Progenitor cell of endocrine pancreas (in vitro differentiated cells): Measurements from ENCODE around the gene FAM9C. TPM values are rescaled to one million over a fixed set of nuclear protein-coding genes. Genes with fewer than 3 reads are reported as not detected.
"Not testable (repeated sequence)": the region's sequence is repeated elsewhere in the genome, so short reads cannot be mapped to it uniquely, and the experiment has no call there.

ENCODE experiments used
- DNase-seq: peaks from one replicate; pipeline ENCODE4 v3.0.0; 2021; ENCODE audit warnings: low spot score; ENCODE audit not compliant: unreplicated experiment
- H3K27ac Mint-ChIP-seq: 2 replicates; pipeline ENCODE4 v1.8.0; 2021; ENCODE audit warnings: mild to moderate bottlenecking, moderate library complexity, mixed read lengths
- H3K27me3 Mint-ChIP-seq: 2 replicates; pipeline ENCODE4 v1.8.0; 2021; ENCODE audit warnings: mixed read lengths
- H3K36me3 Mint-ChIP-seq: 2 replicates; pipeline ENCODE4 v1.8.0; 2022; ENCODE audit warnings: mixed read lengths; ENCODE audit not compliant: insufficient read depth
- H3K4me1 Mint-ChIP-seq: 2 replicates; pipeline ENCODE4 v1.8.0; 2021; ENCODE audit warnings: low read depth, mixed read lengths
- H3K4me3 Mint-ChIP-seq: 2 replicates; pipeline ENCODE4 v1.8.0; 2021; ENCODE audit warnings: low read depth, mild to moderate bottlenecking, moderate library complexity, mixed read lengths
- H3K9me3 Mint-ChIP-seq: 2 replicates; pipeline ENCODE4 v1.8.0; 2021; ENCODE audit warnings: low read depth, mixed read lengths
- CTCF ChIP-seq: fragments of 200-600 bp; sonication (generic); IDR thresholded peaks from one replicate; pipeline ENCODE4 v1.5.0; 2021; ENCODE audit warnings: antibody characterized with exemption, mild to moderate bottlenecking; ENCODE audit not compliant: unreplicated experiment
- total RNA-seq: library from RNA; stranded (reverse); gene quantifications from 2 replicates; pipeline ENCODE4 v1.2.1, GENCODE V29; 2021

The FAM9C gene
- total RNA-seq, 1 donor from 2014 or later, result not detected

GRCh38 chrX:13022926-13023325 is 21.5 kb downstream of the FAM9C start:
- H3K27me3 Mint-ChIP-seq, result no peaks in the 10 kb centered on the region
- H3K4me1 Mint-ChIP-seq, result peaks cover 18% of the 10 kb centered on the region
- peaks cover 31% of the 10 kb centered on the region for H3K9me3 Mint-ChIP-seq
- no peaks in the 10 kb centered on the region for H3K36me3 Mint-ChIP-seq
- DNase-seq, result no peak
- TF ChIP-seq CTCF, result no peak
- H3K27ac Mint-ChIP-seq, result no peak overlapping the region
- H3K4me3 Mint-ChIP-seq, result no peak overlapping the region

- H3K27ac Mint-ChIP-seq, DNase-seq, H3K27me3 Mint-ChIP-seq, H3K4me3 Mint-ChIP-seq, H3K9me3 Mint-ChIP-seq, H3K36me3 Mint-ChIP-seq: not testable (repeated sequence)
- H3K4me1 Mint-ChIP-seq, result peaks cover 17% of the 10 kb centered on the region
Observed at GRCh38 chrX:13016731-13017130, 27.7 kb downstream of the FAM9C start.

GRCh38 chrX:13015536-13016236 is 28.7 kb downstream of the FAM9C start:
- no peak overlapping the region for H3K27ac Mint-ChIP-seq
- H3K36me3 Mint-ChIP-seq, result no peaks in the 10 kb centered on the region
- no peak overlapping the region for H3K4me3 Mint-ChIP-seq
- no peak for TF ChIP-seq CTCF
- no peaks in the 10 kb centered on the region for H3K27me3 Mint-ChIP-seq
- peaks cover 18% of the 10 kb centered on the region for H3K4me1 Mint-ChIP-seq
- DNase-seq, result no peak
- H3K9me3 Mint-ChIP-seq, result peaks cover 6% of the 10 kb centered on the region

- no peak overlapping the region for H3K27ac Mint-ChIP-seq
- no peak overlapping the region for H3K4me3 Mint-ChIP-seq
- H3K36me3 Mint-ChIP-seq, result no peaks in the 10 kb centered on the region
- no peaks in the 10 kb centered on the region for H3K27me3 Mint-ChIP-seq
- H3K9me3 Mint-ChIP-seq, result peaks cover 5% of the 10 kb centered on the region
- TF ChIP-seq CTCF, result no peak
- H3K4me1 Mint-ChIP-seq, result peaks cover 24% of the 10 kb centered on the region
- no peak for DNase-seq
Observed at GRCh38 chrX:13014111-13015096, 30.0 kb downstream of the FAM9C start.

GRCh38 chrX:13013363-13014110 is 30.9 kb downstream of the FAM9C start:
- H3K4me1 Mint-ChIP-seq, result peaks cover 24% of the 10 kb centered on the region
- H3K4me3 Mint-ChIP-seq, result no peak overlapping the region
- no peak for DNase-seq
- H3K27me3 Mint-ChIP-seq, result no peaks in the 10 kb centered on the region
- H3K36me3 Mint-ChIP-seq, result no peaks in the 10 kb centered on the region
- H3K9me3 Mint-ChIP-seq, result peaks cover 5% of the 10 kb centered on the region
- no peak for TF ChIP-seq CTCF
- no peak overlapping the region for H3K27ac Mint-ChIP-seq
